ENCODE data around the gene UBE3B.

Gene UBE3B

GRCh38 chr12:109496306-109496705 is 18.9 kb downstream of the UBE3B start:
- no peak for DNase-seq (ENCODE audit: low read depth, low spot score)
- Histone ChIP-seq H3K36me3 (ENCODE audit: insufficient read depth, insufficient read length, low read length) (peaks cover 86% of the 10 kb centered on the region), H3K27me3 (ENCODE audit: insufficient read depth, insufficient read length) (no peaks in the 10 kb centered on the region), H3K4me3 (ENCODE audit: insufficient read length, low read depth) (no peak overlapping the region), H3K9ac (ENCODE audit: insufficient read length, low read depth) (no peak overlapping the region), H3K4me1 (ENCODE audit: insufficient read depth, insufficient read length) (no peaks in the 10 kb centered on the region), H3K9me3 (ENCODE audit: insufficient read depth, low read length) (peaks cover 7% of the 10 kb centered on the region; the same call in 1 of the 2 replicates)
- no peak for TF ChIP-seq YY1 (IDR thresholded peaks at IDR 0.05; ENCODE audit: insufficient read depth, insufficient read length)
- TF ChIP-seq ZNF274 (IDR thresholded peaks at IDR 0.05; ENCODE audit: low read depth, low read length), result no peak
- TF ChIP-seq SUZ12 (IDR thresholded peaks at IDR 0.05; ENCODE audit: extremely low read depth, insufficient read depth, insufficient read length), result no peak

- Histone ChIP-seq H3K9me3 (ENCODE audit: insufficient read depth, low read length) (peaks cover 7% of the 10 kb centered on the region; the same call in 1 of the 2 replicates), H3K36me3 (ENCODE audit: insufficient read depth, insufficient read length, low read length) (peaks cover 86% of the 10 kb centered on the region), H3K27me3 (ENCODE audit: insufficient read depth, insufficient read length) (no peaks in the 10 kb centered on the region), H3K9ac (ENCODE audit: insufficient read length, low read depth) (no peak overlapping the region), H3K4me3 (ENCODE audit: insufficient read length, low read depth) (no peak overlapping the region), H3K4me1 (ENCODE audit: insufficient read depth, insufficient read length) (no peaks in the 10 kb centered on the region)
- TF ChIP-seq ZNF274 (IDR thresholded peaks at IDR 0.05; ENCODE audit: low read depth, low read length), result no peak
- TF ChIP-seq SUZ12 (IDR thresholded peaks at IDR 0.05; ENCODE audit: extremely low read depth, insufficient read depth, insufficient read length), result no peak
- no peak for TF ChIP-seq YY1 (IDR thresholded peaks at IDR 0.05; ENCODE audit: insufficient read depth, insufficient read length)
- DNase-seq (ENCODE audit: low read depth, low spot score), result no peak
Observed at GRCh38 chr12:109497675-109498074, 20.2 kb downstream of the UBE3B start.

- Histone ChIP-seq H3K36me3 (ENCODE audit: insufficient read depth, insufficient read length, low read length) (peaks cover 89% of the 10 kb centered on the region), H3K27me3 (ENCODE audit: insufficient read depth, insufficient read length) (no peaks in the 10 kb centered on the region), H3K9me3 (ENCODE audit: insufficient read depth, low read length) (no peaks in the 10 kb centered on the region), H3K4me3 (ENCODE audit: insufficient read length, low read depth) (no peak overlapping the region), H3K4me1 (ENCODE audit: insufficient read depth, insufficient read length) (no peaks in the 10 kb centered on the region), H3K9ac (ENCODE audit: insufficient read length, low read depth) (no peak overlapping the region)
- DNase-seq (ENCODE audit: low read depth, low spot score), result no peak
- no peak for TF ChIP-seq YY1 (IDR thresholded peaks at IDR 0.05; ENCODE audit: insufficient read depth, insufficient read length)
- TF ChIP-seq ZNF274 (IDR thresholded peaks at IDR 0.05; ENCODE audit: low read depth, low read length), result no peak
- TF ChIP-seq SUZ12 (IDR thresholded peaks at IDR 0.05; ENCODE audit: extremely low read depth, insufficient read depth, insufficient read length), result no peak
Observed at GRCh38 chr12:109500406-109501185, 23.2 kb downstream of the UBE3B start.

GRCh38 chr12:109501299-109501698 is 23.9 kb downstream of the UBE3B start:
- H3K27me3 ChIP-seq (ENCODE audit: insufficient read depth, insufficient read length), result no peaks in the 10 kb centered on the region
- TF ChIP-seq YY1 (IDR thresholded peaks at IDR 0.05; ENCODE audit: insufficient read depth, insufficient read length), result no peak
- H3K9me3 ChIP-seq (ENCODE audit: insufficient read depth, low read length), result no peaks in the 10 kb centered on the region
- H3K9ac ChIP-seq (ENCODE audit: insufficient read length, low read depth), result no peak overlapping the region
- no peak for DNase-seq (ENCODE audit: low read depth, low spot score)
- no peak overlapping the region for H3K4me3 ChIP-seq (ENCODE audit: insufficient read length, low read depth)
- H3K36me3 ChIP-seq (ENCODE audit: insufficient read depth, insufficient read length, low read length), result peaks cover 88% of the 10 kb centered on the region
- no peaks in the 10 kb centered on the region for H3K4me1 ChIP-seq (ENCODE audit: insufficient read depth, insufficient read length)

GRCh38 chr12:109502332-109502731 is 24.9 kb downstream of the UBE3B start:
- no peak for TF ChIP-seq YY1 (IDR thresholded peaks at IDR 0.05; ENCODE audit: insufficient read depth, insufficient read length)
- no peak for TF ChIP-seq ZNF274 (IDR thresholded peaks at IDR 0.05; ENCODE audit: low read depth, low read length)
- TF ChIP-seq SUZ12 (IDR thresholded peaks at IDR 0.05; ENCODE audit: extremely low read depth, insufficient read depth, insufficient read length), result no peak
- H3K27me3 ChIP-seq (ENCODE audit: insufficient read depth, insufficient read length), result no peaks in the 10 kb centered on the region
- no peak overlapping the region for H3K4me3 ChIP-seq (ENCODE audit: insufficient read length, low read depth)
- no peak overlapping the region for H3K9ac ChIP-seq (ENCODE audit: insufficient read length, low read depth)
- DNase-seq (ENCODE audit: low read depth, low spot score), result no peak
- H3K4me1 ChIP-seq (ENCODE audit: insufficient read depth, insufficient read length), result no peaks in the 10 kb centered on the region
- no peaks in the 10 kb centered on the region for H3K9me3 ChIP-seq (ENCODE audit: insufficient read depth, low read length)
- peaks cover 96% of the 10 kb centered on the region for H3K36me3 ChIP-seq (ENCODE audit: insufficient read depth, insufficient read length, low read length)

GRCh38 chr12:109503611-109504010 is 26.2 kb downstream of the UBE3B start:
- H3K36me3 ChIP-seq (ENCODE audit: insufficient read depth, insufficient read length, low read length), result peaks cover 97% of the 10 kb centered on the region
- no peaks in the 10 kb centered on the region for H3K27me3 ChIP-seq (ENCODE audit: insufficient read depth, insufficient read length)
- no peaks in the 10 kb centered on the region for H3K4me1 ChIP-seq (ENCODE audit: insufficient read depth, insufficient read length)
- no peaks in the 10 kb centered on the region for H3K9me3 ChIP-seq (ENCODE audit: insufficient read depth, low read length)
- H3K4me3 ChIP-seq (ENCODE audit: insufficient read length, low read depth), result no peak overlapping the region
- DNase-seq (ENCODE audit: low read depth, low spot score), result no peak
- TF ChIP-seq ZNF274 (IDR thresholded peaks at IDR 0.05; ENCODE audit: low read depth, low read length) (no peak), YY1 (IDR thresholded peaks at IDR 0.05; ENCODE audit: insufficient read depth, insufficient read length) (no peak), SUZ12 (IDR thresholded peaks at IDR 0.05; ENCODE audit: extremely low read depth, insufficient read depth, insufficient read length) (no peak)
- H3K9ac ChIP-seq (ENCODE audit: insufficient read length, low read depth), result no peak overlapping the region

- no peak for TF ChIP-seq SUZ12 (IDR thresholded peaks at IDR 0.05; ENCODE audit: extremely low read depth, insufficient read depth, insufficient read length)
- H3K36me3 ChIP-seq (ENCODE audit: insufficient read depth, insufficient read length, low read length), result peaks cover 97% of the 10 kb centered on the region
- DNase-seq (ENCODE audit: low read depth, low spot score), result no peak
- no peaks in the 10 kb centered on the region for H3K4me1 ChIP-seq (ENCODE audit: insufficient read depth, insufficient read length)
- H3K9ac ChIP-seq (ENCODE audit: insufficient read length, low read depth), result no peak overlapping the region
- no peaks in the 10 kb centered on the region for H3K27me3 ChIP-seq (ENCODE audit: insufficient read depth, insufficient read length)
- no peaks in the 10 kb centered on the region for H3K9me3 ChIP-seq (ENCODE audit: insufficient read depth, low read length)
- no peak overlapping the region for H3K4me3 ChIP-seq (ENCODE audit: insufficient read length, low read depth)
Observed at GRCh38 chr12:109504068-109504467, 26.6 kb downstream of the UBE3B start.

Data from NT2/D1 (cell line).